ENCODE measurements around the gene SLC35E4.

DNA sequence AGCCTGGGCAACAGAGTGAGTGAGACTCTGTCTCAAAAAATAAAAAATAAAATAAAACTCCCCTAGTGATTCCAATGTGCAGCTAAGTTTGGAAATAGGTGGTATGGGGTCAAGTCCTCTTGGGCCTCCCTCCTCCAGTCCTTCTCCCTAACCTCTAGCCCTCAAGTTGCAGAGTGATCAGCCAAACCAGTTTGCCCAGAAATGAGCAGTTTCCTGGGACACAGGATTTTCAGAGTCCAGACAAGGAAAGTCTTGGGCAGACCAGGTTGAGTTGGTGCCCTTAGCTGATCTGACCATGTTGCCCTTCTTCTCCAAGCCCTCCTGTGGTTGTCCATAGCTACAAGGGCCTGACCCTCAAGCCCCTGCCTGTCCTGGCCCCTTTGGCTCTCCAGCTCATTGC is 20.7 kb upstream of the SLC35E4 start:
- TF ChIP-seq POLR2AphosphoS5 (IDR thresholded peaks at IDR 0.05; ENCODE audit: low read depth, low read length): no peak
- no peak for TF ChIP-seq POLR2A (IDR thresholded peaks at IDR 0.05; ENCODE audit: low read depth, low read length)

All from GM12892 (cell line).